ENCODE measurements around the gene EFCAB12.

EFCAB12 gene

DNA sequence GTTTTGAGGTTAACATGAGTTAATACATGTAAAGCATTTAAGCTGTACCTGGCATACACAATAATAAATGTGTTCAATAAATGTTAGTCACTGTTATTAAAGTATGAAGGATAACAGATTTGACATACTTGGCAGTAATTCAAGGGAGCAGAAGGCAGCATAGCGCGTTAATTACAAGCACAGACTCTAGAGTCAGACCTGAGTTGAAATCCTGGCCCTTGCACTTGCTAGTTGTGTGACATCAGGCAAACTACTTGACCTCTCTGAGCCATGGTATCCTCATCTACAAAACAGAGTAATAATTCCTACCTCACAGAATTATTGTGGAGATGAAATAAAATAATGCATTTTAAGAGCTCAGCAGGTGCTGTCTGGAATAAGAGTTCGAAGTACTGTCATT, 17.0 kb upstream of the EFCAB12 start:
- no peak for DNase-seq (ENCODE audit: low read depth)

DNA sequence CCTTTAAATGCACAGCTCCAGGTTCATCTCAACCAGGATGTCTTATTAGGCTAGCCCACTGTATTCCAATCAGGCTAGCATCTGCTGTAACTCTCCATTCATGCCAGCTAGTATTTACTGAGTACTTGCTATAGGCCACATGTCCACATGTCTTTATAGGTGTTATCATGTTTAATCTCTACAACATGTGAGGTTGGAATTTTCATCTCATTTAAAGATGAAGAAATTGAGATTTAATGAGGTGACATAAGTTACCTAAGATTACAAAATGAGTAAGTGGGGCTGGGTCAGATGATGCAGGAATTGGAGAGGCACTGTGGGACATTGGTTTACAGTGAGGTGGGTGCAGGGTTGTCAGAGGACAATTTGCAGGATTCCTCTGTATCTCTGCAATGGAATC, 14.5 kb upstream of the EFCAB12 start:
- DNase-seq (ENCODE audit: low read depth), result no peak

DNA sequence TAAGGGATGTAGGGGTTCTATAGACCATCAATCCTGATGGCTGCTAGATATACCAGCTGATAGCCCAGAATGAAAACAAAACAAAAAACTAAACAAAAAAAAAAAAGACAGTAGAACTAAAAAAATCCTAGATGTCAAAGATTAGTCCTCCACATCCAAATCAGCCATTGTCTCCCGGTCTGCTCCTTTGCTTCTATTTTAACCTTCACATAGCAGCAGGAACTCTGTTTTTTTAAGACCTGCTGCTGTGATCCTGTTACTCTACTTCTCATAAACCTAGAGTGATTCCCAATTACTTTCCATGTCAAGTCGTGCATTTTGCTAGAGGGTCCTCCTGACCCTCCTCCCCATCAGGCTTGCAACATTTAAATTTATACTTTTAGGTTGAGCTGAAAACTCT, 14.1 kb upstream of the EFCAB12 start:
- no peak for DNase-seq (ENCODE audit: low read depth)

DNA sequence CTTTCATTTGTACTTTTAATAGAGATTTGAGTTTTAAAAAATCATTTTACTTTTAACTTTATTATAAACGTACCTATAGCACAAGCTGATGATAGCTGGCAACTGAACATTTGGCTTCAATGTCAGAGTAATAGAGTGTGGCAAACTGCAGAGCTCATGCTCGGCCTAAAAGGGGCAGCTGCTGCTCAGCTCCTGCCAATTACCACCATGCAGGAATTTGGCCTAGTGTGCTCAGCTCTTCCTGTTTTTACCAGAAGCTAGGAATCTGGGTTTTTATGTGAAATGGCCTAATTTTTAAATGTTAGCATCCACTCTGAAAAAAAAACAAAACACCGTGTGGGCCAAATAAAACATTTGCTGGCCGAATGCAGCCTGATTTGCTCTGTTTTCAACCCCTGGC, 13.3 kb upstream of the EFCAB12 start:
- DNase-seq (ENCODE audit: low read depth), result peak; percentile 38

DNA sequence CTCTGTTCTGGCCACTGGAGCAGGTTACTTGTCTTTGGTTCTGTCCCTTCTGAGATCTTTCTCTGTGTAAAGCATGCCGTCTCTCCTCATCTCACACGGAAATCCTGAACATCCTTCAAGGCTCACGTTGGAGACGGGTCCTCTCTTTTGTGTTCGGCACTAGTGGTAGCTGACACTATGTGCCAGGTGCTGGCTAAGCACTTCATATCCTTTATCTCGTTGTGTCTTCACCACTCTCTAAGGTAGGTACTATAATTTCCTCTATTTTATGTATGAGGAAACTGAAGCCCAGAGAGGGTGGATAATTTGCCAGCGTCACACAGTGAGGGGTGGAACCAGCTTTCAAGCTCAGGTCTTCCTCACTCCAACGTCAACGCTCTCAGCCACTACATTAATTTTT, 12.8 kb upstream of the EFCAB12 start:
- no peak for DNase-seq (ENCODE audit: low read depth)

DNA sequence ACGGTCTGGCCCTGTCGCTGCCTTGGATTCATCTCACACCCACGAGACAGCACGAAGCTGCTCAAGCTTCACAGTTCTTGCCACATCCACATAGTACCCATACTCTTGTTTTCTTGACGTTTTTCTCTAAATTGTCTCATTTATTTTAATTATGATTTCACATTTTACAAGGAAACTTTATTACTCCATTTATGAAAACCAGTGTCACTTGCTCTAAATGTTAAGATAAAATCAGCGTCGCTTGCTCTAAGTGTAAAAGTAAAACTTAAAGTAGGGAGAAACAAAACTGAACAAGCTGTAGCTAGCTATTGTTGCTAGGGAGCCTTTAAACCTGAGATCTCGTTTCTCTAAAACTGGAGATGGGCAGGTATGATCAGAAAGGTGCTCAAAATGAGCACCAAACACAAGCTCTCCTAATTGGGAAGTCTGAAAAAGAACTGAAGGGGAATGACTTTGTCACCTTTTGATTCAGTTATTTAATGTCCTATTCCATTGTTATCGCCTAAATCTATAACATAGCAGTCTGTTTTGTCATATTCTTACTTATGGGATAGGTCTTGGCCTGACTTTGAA, 12.3 kb upstream of the EFCAB12 start:
- DNase-seq (ENCODE audit: low read depth), result no peak

DNA sequence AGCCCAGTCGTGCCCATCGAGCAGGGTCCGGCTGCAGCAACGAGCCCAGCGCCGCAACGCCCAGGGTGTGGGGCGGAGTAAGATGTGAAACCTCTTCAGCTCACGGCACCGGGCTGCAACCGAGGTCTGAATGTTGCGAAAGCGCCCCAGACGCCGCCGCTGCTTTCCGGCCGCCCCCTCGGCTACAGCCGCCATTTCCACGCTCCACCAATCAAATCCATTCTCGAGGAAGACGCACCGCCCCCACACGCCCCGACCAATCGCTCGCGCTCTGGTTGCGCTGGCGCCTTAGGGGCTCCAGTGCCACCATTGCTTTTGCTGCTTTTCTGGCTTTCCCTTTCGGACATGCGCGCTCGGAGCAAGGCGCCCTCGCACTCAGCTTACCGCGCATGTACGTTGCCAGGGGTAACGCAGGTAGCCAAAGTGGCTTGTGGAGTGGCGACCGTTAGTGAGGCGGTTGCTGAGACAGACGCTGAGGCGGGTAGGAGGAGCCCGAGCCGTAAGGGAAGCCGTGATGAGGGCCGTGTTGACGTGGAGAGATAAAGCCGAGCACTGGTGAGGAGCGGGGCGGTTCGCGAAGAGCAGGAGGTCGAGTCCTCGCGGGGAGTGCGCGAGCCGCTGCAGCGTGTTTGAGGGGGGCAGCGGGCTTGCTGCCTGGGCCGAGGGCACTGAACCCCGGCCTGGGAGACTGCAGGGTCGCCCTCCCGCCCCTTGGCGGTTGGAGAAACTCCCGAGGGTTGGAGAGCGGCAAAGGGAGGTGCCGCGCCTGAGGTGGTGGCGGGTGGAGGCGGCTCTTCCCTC, 11.6 kb upstream of the EFCAB12 start, which contains the start of the genes IFT122 and MBD4:
IFT122 (plus strand) TSS at position 408 of the 801 bp plus-strand sequence; CDS start at position 515, 107 bp downstream.
MBD4 (minus strand) TSS at position 132 of the 801 bp plus-strand sequence; CDS start at position 17, 115 bp downstream.
- peak; percentile 99 for DNase-seq (ENCODE audit: low read depth)

DNA sequence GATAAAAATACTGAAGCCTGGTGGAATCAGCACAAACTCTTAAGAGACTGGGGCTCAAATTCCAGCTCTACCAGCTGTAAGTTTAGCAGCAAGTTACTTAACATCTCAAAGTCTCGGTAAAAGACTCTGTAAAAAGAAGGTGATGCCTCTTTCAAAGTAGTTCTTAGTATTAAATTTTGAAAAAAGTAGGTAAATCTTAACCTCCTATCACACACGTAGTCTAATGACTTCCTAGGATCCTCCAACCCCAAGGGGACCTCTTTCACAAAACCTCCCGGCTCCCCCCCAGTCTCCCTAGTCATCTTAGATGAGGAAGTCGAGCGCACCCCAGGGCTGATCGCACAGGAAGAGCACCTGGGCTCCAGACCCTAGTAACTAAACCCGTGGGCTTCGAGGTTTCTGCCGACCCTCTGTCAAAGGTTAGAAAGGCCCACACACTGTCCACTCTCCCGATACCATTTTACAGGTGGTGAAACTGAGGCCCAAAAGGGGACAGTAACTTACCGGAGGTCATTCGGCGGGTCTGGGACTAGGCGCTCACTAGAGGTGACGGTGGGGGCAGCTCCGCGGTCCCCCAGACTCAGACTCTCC, 10.9 kb upstream of the EFCAB12 start:
- DNase-seq (ENCODE audit: low read depth), result no peak

DNA sequence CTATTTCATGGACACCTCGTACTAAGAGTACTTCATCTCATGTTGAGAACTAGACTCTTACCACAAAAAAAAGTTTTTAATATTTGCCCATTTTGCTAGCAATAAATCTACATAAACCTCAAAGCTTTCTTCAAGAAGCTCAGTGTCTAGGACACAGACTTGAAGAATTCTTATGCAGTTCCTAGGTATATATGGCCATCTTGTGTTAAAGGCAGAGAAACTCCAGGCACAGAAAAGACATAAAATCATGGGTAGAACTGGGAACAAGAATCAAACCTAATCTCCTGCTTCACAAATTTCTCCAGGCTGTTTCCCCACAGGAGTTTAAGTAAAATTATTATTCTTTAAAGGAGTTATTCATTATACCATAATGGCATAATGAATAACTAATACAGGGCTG, 6.9 kb upstream of the EFCAB12 start:
- no peak for DNase-seq (ENCODE audit: low read depth)

DNA sequence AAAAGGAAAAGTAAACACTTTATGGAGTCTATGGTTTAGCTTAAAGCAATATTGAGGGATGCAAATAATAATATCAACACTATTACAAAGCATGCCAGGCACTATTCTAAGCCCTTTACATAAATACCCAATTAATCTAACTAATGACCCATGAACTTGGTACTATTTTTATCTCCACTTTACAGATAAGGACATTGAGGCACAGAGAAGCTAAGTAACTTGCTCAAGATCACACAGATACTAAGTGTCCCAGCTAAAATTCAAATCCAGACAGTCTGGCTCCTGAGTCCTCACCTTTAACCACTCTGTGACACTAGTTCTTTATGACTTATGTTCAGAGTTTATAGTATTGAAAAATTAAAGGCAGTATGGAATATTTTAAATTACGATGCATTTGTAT, 5.7 kb upstream of the EFCAB12 start:
- no peak for DNase-seq (ENCODE audit: low read depth)

DNA sequence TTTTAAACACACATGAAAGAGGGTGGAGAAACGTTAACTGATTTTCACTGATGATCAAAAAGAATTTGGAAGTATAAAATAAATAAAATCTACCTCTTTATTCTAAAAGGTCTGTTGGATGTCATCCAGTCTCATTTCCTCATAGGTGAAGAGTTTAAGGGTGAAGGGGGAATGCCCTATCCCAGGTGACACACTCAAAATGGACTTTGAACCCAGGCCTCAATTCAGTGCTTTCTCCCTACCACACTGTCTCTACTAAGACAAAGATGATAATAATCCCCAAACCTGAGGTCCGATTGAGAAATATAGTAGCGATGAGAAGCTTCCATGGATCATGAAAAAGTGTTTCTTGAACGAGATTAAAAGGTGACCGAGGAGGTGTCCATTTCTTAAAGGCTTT, 5.1 kb upstream of the EFCAB12 start:
- no peak for DNase-seq (ENCODE audit: low read depth)

DNA sequence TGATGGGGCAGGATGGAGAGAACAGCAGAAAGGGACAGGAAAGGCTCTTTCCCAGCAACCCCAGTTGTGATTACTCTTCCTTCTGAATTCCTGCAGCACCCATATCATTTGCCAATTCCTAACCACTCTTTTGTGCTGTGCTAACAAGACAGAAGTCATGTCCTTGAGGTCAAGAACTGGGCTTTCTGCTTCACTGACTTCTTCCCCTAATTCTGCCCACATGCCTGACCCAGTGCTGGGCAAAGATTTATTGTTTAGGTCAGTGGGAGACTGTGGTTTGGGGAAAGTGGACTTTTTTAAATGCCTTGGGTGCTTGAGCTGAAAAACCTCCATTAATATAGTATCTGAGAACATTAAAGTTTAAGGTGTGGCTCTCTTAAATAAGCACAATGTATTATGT, 4.2 kb upstream of the EFCAB12 start:
- DNase-seq (ENCODE audit: low read depth), result no peak

DNA sequence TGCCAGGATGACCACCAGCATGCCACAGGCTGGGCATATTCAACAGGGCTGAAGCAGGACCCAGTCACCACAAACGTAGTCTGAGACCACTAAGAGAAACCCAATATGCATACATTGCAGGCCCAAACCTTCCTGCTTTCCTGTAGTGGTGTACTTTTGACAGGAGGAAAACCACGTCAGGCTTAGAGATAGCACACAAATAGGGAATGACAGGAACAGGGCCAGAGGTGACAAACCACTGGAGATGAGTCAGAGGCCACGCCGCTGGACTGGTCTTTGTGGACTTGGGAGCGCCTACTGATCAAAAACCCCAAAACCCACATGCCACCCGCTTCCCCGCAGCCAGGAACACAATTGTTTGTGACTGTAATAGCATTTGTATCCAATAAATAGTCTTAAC, 3.6 kb upstream of the EFCAB12 start:
- no peak for DNase-seq (ENCODE audit: low read depth)

DNA sequence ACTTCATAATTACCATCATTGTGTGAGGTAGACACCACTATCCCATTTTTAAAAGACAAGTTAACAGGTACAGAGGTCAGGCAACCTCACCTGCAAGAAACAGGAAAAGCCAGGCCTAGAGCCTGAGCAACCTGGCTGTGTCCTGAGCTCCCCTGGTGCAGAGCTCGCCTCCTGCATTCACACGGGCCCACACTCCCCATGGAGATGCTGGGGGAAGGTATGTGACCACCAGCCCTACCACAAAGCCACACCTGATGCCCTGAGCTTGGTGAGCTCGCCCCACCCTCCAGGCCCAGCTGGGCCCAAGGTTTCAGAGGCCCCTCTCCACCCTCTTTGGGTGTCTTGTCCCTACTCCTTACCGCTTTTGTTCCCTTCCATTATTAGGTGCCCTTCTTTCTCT, 1.2 kb upstream of the EFCAB12 start:
- no peak for DNase-seq (ENCODE audit: low read depth)

DNA sequence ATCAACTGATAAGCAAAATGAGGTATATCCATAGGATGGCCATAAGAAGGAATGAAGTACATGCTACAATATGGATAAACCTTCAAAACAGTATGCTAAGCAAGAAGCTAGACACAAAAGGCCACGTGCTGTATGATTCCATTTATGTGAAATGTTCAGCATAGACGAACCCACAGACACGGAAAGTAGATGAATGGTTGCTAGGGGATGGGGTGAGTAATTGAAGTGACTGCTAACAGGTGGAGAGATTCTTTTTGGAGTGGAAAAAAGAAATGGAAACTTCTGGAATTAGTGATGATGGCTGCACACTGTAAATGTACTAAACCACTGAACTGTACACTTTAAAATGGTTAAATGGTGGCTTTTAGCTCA, 630 bp upstream of the EFCAB12 start:
- DNase-seq (ENCODE audit: low read depth), result no peak

DNA sequence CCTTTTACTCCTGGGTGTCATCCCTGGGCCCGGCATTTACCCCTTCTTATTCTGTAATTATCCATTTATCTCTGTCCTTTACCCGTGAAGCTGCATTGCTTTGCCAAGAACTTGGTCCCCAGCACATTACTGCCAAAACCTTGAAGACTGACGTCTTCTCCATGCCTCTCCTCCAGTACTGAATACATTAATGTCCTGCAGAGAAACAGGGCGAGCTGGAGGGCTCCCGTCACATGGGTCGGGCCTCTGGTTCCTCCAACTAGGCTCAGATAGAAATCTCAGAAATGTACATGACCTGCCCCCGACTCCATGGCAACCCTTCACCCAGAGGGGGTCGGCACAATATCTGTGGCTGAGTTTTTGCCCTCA, 445 bp downstream of the EFCAB12 start:
- no peak for DNase-seq (ENCODE audit: low read depth)

DNA sequence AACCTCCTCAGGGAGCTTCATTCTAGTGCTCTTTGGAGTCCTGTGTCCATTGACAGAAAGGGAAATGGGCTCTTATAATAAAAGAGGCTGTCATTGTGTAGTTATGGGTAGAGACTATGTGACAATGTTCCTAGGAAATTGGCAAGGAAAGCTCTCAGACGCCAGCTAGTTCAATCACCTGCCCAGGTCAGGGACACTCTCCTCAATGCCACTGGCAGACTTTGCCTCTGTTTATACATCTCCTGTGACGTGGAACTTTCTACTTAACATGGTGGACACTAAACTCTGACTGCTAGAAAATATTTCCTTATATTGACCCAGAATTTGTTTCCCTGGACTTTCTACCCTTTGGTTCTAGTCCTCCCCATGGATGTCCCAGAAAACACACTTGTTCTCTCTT, 2.8 kb downstream of the EFCAB12 start:
- no peak for DNase-seq (ENCODE audit: low read depth)

DNA sequence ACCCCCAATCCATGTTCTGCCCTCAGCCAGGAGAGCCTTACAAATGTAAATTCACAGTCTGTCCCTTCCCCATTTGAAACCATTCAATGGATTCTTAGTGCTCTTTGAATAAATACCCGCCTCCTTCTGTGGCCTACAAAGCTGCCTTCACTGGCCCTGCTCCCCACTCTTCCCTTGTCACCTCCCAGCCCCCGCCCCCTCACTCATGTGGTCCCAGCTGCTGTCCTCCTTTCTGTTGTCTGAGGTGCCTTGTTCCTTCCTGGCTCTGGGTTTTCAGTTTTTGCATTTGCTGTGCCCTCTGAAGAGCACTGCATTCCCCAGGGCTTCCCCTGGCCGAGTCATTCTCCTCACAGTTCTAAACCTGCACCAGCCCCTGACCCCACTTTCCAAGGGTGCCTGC, 3.2 kb downstream of the EFCAB12 start:
- no peak for DNase-seq (ENCODE audit: low read depth)

DNA sequence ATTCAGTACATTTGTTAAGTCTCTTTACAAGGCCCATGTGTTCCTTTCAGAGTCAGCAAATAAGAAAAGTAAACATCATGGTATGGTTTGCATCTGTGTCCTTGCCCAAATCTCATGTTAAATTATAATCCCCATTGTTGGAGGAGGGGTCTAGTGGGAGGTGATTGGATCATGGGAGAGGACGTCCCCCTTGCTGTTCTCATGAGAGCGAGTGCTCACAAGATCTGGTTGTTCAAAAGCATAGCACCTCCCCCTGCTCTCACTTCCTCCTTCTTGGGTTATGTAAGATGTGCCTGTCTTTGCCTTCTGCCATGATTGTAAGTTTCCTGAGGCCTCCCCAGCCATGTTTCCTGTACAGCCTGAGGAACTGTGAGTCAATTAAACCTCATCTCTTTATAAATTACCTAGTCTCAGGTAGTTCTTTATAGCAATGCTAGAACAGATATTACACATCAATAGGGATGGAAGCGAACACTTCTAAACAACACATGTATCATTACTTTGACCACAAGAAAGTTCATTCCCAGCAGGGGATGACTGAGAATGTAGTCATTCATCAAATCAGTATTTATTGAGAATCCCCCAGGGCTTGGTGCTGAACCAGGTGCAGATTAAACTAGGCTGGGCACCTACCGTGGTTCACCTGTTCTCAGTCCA, 4.1 kb downstream of the EFCAB12 start:
- DNase-seq (ENCODE audit: low read depth), result no peak

DNA sequence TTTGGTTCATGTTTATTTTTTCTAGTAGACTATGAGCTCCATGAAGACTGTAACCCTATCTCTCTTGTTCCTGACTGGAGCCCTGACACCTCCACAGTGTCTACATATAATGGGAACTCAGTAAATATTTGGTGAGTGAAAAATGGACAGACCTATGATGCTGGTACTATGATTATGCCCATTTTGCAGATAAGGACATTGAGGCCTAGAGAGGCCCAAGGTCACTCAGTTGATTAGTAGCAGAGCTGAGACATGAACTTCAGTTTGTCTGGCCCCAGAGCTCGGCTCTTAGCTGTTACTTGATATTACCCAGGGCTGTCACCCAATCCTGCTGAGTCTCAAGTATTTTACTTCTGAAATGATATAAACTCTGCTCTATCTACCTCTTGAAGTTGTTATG, 5.5 kb downstream of the EFCAB12 start:
- DNase-seq (ENCODE audit: low read depth), result no peak

DNA sequence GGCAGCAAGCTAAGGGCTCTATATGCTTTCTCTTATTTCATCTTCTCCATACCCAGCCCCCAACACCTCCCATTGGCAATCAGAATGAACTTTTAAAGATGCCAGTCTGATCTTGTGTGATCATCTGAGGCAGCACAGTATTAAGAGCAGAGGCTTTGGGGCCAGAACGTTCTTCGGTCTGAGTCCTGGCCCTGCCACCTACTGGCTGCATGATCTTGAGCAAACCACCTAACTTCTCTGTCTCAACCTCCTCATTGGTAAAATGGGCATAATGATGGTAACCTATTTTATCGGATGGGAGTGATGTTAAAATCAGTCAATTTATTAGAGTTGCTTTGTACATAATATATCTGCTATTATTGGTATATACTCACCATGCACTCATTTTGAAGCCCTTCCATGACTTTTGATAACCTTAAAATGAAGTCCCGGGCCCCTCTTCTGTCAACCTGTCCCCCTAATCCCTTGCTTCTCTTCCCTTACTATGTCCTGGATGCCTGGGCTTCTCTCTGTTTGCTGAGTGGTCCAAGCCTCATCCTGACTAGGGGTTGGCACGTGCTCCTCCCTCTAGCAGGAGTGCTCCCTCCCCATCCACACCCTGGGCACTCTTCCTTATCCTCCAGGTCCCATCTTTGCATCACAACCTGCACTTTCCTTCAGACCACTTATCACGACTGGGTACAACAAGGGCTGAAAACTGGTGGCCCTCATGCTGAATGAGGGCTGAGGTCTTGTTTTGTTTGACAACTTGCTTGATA, 6.3 kb downstream of the EFCAB12 start:
- DNase-seq (ENCODE audit: low read depth), result no peak

DNA sequence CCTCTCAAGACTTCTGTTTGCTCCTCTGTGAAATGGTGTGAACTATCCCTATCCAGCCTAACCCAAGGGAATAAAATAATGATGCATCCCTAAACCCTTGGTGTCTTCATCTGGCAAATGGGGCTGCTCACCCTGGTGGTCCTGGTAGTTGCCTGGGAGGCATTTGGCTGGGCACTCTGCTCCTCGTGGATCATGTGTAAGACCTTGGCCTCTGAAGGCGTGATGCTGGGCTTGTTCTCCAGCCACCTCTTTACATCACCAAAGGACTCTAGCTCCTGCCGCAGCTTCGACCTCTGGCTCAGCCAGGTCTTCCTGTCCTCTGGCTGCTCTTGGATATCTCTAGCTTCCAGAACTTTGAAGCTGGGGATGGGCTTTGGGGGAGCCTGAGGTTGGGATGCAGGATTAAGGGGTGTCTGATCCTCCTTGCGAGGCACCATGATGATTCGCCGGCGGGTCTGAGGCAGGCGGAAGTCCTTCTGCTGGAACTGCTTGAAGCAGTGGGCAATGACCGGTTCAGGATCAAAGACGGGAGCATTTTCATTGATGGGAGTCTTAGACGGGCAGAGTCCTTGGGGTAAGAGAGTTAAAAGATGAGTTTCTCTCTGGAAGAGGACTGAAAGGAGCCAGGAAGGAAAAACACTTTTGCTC, 7.1 kb downstream of the EFCAB12 start:
- DNase-seq (ENCODE audit: low read depth), result no peak
